Measurements from ENCODE around the gene ADD1.

ADD1 gene

GRCh38 chr4:2812612-2813354 lies 30.9 kb upstream of the ADD1 start:
- Histone ChIP-seq H3K9me3 (ENCODE audit: control insufficient read depth, insufficient read depth, low read length) (0 out of 2 replicates have a peak, but pooled peaks cover 4% of the 10 kb centered on the region), H3K4me2 (ENCODE audit: low read length) (peak overlapping the region; percentile 82), H3F3A (ENCODE audit: control insufficient read depth, insufficient read depth) (peaks cover 9% of the 10 kb centered on the region), H3K36me3 (ENCODE audit: control insufficient read depth, low read length) (no peaks in the 10 kb centered on the region), H3K9me2 (replicated peaks; ENCODE audit: control insufficient read depth, low read length) (no peaks in the 10 kb centered on the region), H3K27me3 (ENCODE audit: control insufficient read depth, low read length) (peaks cover 18% of the 10 kb centered on the region), H4K20me1 (ENCODE audit: control insufficient read depth, insufficient read depth, low read depth, low read length) (no peaks in the 10 kb centered on the region), H3K4me3 (ENCODE audit: low read length) (peak overlapping the region; percentile 72), H3K4me1 (ENCODE audit: control insufficient read depth, low read length) (peaks cover 41% of the 10 kb centered on the region), H3K27ac (ENCODE audit: low read depth, low read length) (peak overlapping the region; percentile 43), H3K79me2 (ENCODE audit: control insufficient read depth, low read length) (no peaks in the 10 kb centered on the region)
- TF ChIP-seq CTCF (IDR thresholded peaks at IDR 0.05; ENCODE audit: low read depth, low read length, poor library complexity, severe bottlenecking) (no peak), EZH2phosphoT487 (IDR thresholded peaks at IDR 0.05; ENCODE audit: borderline replicate concordance, low read length) (no peak)

GRCh38 chr4:2813446-2814405 lies 29.9 kb upstream of the ADD1 start:
- 0 out of 2 replicates have a peak, but pooled peaks cover 4% of the 10 kb centered on the region for H3K9me3 ChIP-seq (ENCODE audit: control insufficient read depth, insufficient read depth, low read length)
- 0 out of 2 replicates have a peak overlapping the region, but pooled peaks have one; percentile 5 for H3K27ac ChIP-seq (ENCODE audit: low read depth, low read length)
- H3K4me2 ChIP-seq (ENCODE audit: low read length) = peak overlapping the region; percentile 82
- peaks cover 11% of the 10 kb centered on the region for H3F3A ChIP-seq (ENCODE audit: control insufficient read depth, insufficient read depth)
- H3K4me3 ChIP-seq (ENCODE audit: low read length) = peak overlapping the region; percentile 72
- H4K20me1 ChIP-seq (ENCODE audit: control insufficient read depth, insufficient read depth, low read depth, low read length) = no peaks in the 10 kb centered on the region
- H3K27me3 ChIP-seq (ENCODE audit: control insufficient read depth, low read length) = peaks cover 24% of the 10 kb centered on the region
- TF ChIP-seq CTCF (IDR thresholded peaks at IDR 0.05; ENCODE audit: low read depth, low read length, poor library complexity, severe bottlenecking) (no peak), EZH2phosphoT487 (IDR thresholded peaks at IDR 0.05; ENCODE audit: borderline replicate concordance, low read length) (no peak)
- peaks cover 47% of the 10 kb centered on the region for H3K4me1 ChIP-seq (ENCODE audit: control insufficient read depth, low read length)
- H3K9me2 ChIP-seq (replicated peaks; ENCODE audit: control insufficient read depth, low read length) = no peaks in the 10 kb centered on the region
- H3K36me3 ChIP-seq (ENCODE audit: control insufficient read depth, low read length) = no peaks in the 10 kb centered on the region
- H3K79me2 ChIP-seq (ENCODE audit: control insufficient read depth, low read length) = no peaks in the 10 kb centered on the region

DNA sequence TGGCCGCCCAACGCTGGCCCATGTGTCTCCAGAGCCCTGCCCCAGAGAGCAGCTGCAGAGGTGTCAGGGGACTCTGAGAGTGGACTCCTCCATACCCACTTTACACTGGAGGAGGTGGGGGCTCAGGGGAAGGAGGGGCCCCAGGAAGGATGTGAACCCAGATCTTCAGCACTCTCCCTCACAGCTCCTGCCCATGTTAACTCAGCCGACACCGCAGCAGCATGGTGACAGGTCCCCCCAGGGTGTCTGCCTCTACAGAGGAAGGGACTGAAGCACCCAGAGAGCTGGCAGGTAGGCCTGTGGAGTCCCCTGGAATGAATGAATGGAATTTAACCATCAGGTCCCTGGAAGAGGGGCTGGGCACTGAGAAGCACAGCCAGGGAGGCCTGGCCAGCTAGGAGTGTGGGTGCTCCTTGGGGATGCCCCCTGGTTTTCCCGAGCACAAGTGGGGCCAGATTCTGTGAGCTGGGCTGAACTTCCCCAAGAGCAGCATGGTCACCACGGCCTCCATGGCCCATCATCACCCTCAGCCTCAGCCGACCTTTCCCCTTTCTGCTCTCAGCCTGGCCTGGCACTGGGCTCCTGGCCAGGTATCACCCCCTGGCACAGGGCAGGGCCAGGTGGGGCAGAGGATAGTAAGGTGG lies 28.9 kb upstream of the ADD1 start:
- no peaks in the 10 kb centered on the region for H3K79me2 ChIP-seq (ENCODE audit: control insufficient read depth, low read length)
- no peak overlapping the region for H3K27ac ChIP-seq (ENCODE audit: low read depth, low read length)
- no peaks in the 10 kb centered on the region for H3K36me3 ChIP-seq (ENCODE audit: control insufficient read depth, low read length)

More for the DNA sequence above, 28.9 kb upstream of the ADD1 start:
- no peak overlapping the region for H3K4me2 ChIP-seq (ENCODE audit: low read length)
- no peaks in the 10 kb centered on the region for H4K20me1 ChIP-seq (ENCODE audit: control insufficient read depth, insufficient read depth, low read depth, low read length)
- TF ChIP-seq EZH2phosphoT487 (IDR thresholded peaks at IDR 0.05; ENCODE audit: borderline replicate concordance, low read length) (no peak), CTCF (IDR thresholded peaks at IDR 0.05; ENCODE audit: low read depth, low read length, poor library complexity, severe bottlenecking) (no peak)
- 0 out of 2 replicates have a peak, but pooled peaks cover 4% of the 10 kb centered on the region for H3K9me3 ChIP-seq (ENCODE audit: control insufficient read depth, insufficient read depth, low read length)
- H3K4me1 ChIP-seq (ENCODE audit: control insufficient read depth, low read length) = peaks cover 47% of the 10 kb centered on the region
- H3K27me3 ChIP-seq (ENCODE audit: control insufficient read depth, low read length) = peaks cover 28% of the 10 kb centered on the region
- peaks cover 12% of the 10 kb centered on the region for H3F3A ChIP-seq (ENCODE audit: control insufficient read depth, insufficient read depth)
- no peaks in the 10 kb centered on the region for H3K9me2 ChIP-seq (replicated peaks; ENCODE audit: control insufficient read depth, low read length)
- no peak overlapping the region for H3K4me3 ChIP-seq (ENCODE audit: low read length)

All from DOHH2 (cell line).